NT2/D1 (cell line): ENCODE measurements around the gene OR4D9.

Source experiments
- YY1 ChIP-seq: IDR thresholded peaks from 2 replicates; pipeline ENCODE4 v1.6.1; 2011; ENCODE audit not compliant: insufficient read length, insufficient read depth
- ZNF274 ChIP-seq: IDR thresholded peaks from 2 replicates; pipeline ENCODE4 v1.6.1; 2011; ENCODE audit warnings: mild to moderate bottlenecking, low read depth, low read length

- no peak for TF ChIP-seq YY1
- no peak for TF ChIP-seq ZNF274
These were observed at the start of gene OR4D9 for GRCh38 chr11:59510941-59511589.
